NCI-H2081 treated with DMSO at 0.1 percent for 48 hours (cell line): Measurements from ENCODE around the gene SRCAP.
"Not testable (repeated sequence)": the region's sequence is repeated elsewhere in the genome, so short reads cannot be mapped to it uniquely, and the experiment has no call there.

Experiments used
- DNase-seq: peaks from one replicate; lab custom pipeline; 2025; lab: John Stamatoyannopoulos, UW

The SRCAP gene

DNA sequence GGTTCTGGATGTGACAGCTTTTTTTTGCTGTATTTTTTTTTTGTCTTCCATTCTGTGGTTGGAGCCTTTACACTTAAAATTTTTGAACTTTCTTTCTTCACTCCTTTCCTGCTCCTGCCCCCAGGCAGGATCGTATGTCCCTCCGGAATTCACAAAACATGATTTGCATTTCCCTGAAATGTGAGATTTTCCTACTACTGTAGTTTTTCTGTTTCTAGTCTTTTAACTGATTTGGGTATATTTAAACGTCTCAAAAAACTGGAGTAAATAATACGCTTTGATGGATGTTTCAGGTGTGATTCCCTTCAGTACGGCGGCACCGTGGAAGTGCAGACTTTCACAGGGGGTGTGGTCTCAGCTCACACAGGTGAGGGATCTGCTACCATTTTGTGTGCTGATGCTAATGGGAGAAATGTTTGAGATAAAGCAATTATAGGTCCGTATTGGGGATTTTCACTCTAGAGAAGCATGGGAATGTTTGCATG lies 686 bp downstream of the SRCAP start:
- DNase-seq = no peak

DNA sequence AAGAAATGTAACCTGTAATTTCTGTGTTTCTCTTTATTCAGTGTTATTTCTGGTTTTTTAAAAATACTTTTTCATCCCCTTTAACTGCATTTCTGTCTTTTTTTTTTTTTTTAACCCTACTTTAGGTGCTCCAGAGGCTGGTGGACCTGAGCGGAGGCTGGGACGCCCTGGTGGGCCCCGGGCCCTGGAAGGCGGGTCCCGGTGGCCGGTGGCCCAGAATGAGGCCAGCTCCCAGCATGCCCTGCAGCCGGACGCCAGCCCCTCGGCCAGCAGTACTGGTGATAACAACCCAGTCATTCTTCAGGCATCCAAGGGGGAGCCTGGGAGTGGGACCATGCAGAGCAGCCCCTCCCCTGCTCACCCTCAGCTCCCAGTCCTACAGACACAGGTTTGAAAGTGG lies 1.5 kb downstream of the SRCAP start:
- DNase-seq = no peak

DNA sequence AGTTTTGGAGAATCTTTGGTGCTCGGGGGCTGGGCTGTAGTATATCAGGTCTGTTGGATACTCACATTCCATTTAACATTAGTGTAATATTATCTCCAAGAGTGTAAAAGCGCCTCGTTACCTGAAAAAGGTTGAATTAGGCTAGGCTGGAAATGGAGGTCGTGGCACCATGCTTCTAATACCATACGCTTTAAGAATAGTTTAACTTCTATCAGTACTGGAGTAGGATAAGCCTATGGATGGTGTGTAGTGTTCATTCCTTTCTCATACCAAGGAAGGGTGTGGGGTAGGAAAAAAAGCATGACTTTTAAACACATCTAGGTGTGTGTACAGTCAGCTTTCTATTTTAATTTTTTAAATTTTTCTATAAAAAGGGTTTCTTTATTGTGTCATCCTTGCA lies 2.0 kb downstream of the SRCAP start:
- DNase-seq = no peak

DNA sequence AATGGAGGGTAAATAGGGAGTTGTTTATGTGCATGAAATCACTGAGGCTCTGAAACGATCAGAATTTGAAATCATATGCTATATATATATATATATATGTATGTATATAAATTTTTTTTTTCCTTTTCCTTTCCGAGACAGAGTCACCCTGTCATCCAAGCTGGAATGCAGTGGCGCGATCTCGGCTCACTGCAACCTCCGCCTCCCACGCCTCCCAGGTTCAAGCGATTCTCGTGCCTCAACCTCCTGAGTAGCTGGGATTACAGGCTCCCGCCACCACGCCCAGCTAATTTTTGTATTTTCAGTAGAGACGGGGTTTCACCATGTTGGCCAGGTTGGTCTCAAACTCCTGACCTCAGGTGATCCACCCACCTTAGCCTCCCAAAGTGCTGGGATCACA lies 4.1 kb downstream of the SRCAP start:
- DNase-seq = not testable (repeated sequence)

DNA sequence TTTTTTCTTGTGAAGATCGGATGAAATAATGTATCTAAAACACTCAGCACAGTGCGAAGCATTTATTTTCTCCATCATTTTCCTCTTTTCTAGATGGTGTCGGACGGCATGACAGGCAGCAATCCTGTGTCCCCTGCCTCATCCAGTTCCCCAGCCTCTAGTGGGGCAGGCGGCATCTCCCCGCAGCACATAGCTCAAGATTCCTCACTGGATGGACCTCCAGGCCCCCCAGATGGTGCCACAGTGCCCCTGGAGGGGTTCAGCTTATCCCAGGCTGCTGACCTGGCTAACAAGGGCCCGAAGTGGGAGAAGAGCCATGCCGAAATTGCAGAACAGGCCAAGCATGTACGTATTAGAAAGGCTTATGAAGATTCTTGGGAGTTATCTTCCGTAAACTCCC lies 5.0 kb downstream of the SRCAP start:
- DNase-seq = no peak

DNA sequence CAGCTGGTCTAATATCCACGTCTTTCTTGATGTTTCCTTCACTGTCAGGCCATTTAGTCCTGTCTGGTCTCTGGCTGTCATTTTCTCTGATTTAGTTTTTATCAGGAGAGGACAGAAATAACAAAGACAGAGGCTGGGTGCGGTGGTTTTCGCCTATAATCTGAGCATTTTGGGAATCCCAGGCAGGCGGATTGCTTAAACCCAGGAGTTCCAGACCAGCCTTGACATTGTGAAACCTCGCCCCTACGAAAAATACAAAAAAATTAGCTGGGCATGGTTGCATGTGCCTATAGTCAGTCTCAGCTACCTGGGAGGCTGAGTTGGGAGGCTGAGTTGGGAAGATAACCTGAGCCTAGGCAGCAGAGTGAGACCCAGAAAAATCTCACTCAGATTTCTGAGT lies 7.1 kb downstream of the SRCAP start:
- DNase-seq = no peak

DNA sequence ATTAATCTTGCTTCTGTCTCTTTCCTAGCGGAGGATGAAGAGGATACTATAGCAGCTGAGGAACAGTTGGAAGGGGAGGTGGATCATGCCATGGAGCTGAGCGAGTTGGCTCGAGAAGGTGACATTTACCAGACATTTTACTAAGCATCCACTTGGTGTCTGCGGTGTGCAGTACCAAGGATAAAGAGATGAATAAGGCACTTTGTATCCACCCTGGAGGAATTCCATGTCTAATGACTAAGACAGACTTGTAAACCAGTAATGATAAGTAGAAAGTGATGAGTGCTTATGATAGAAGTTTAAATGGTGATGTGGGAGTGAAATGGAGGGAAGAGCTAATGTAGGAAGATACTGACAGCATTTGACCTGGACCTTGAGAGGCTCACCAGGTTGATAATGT lies 12.0 kb downstream of the SRCAP start:
- no peak for DNase-seq

DNA sequence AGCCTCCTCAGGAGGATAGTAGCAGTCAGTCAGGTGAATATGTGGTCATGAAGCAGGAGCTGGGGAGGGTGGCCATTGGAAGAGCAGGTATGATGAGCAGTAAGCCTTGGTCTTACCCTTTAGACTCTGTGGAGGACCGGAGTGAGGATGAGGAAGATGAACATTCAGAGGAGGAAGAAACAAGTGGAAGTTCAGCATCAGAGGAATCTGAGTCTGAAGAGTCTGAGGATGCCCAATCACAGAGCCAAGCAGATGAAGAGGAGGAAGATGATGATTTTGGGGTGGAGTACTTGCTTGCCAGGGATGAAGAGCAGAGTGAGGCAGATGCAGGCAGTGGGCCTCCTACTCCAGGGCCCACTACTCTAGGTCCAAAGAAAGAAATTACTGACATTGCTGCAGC lies 12.7 kb downstream of the SRCAP start:
- DNase-seq = no peak

DNA sequence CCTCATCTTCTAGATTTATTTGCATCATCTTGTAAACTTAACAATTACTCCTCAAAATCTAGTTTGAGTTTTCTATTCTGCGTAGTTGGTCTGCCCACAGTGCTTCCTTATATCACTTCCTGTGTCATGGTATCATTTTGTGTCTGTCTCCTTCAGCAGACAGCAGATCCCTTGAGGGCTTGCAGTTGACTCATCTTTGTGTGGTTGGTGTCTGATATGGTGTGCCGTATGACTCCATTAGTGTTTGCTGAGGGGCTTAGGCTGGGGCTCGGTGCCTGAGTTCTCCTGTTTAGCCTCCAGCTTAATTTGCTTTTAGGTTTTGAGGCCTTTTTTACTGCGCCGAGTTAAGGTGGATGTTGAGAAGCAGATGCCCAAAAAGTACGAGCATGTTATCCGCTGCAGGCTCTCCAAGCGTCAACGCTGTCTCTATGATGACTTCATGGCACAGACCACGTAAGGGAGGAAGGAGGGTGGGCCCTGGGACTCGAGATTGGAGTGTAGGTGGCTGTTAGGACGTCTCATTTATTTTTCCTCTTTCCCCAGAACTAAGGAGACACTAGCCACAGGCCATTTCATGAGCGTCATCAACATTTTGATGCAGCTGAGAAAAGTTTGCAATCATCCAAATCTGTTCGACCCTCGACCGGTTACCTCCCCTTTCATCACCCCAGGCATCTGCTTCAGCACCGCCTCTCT lies 16.9 kb downstream of the SRCAP start:
- no peak for DNase-seq

DNA sequence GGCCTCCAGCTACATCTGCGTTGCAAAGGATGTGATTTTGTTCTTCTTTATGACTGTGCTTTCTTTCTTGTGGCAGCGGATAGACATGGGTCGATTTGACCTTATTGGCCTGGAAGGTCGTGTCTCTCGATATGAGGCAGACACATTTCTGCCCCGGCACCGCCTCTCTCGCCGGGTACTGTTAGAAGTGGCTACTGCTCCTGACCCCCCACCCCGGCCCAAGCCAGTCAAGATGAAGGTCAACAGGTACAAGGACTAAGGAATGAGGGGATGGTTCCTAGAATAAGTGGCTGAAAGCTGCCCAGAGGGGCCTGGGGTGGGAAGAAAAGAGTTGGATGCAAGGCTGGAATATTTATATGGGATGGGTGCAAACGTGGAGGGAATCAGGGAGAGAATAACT lies 21.1 kb downstream of the SRCAP start:
- DNase-seq = no peak

DNA sequence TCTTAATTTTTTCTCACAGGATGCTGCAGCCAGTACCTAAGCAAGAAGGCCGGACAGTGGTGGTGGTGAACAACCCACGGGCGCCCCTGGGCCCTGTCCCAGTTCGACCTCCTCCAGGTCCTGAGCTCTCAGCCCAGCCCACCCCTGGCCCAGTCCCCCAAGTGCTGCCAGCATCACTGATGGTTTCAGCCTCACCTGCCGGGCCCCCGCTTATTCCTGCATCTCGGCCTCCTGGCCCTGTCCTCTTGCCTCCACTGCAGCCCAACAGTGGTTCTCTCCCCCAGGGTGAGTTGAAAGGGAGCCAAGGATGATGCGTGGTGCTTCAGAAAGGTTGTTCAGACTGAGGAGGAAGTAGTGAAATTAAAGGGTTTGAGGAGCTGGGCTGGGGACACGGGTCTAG lies 21.7 kb downstream of the SRCAP start:
- DNase-seq = no peak

DNA sequence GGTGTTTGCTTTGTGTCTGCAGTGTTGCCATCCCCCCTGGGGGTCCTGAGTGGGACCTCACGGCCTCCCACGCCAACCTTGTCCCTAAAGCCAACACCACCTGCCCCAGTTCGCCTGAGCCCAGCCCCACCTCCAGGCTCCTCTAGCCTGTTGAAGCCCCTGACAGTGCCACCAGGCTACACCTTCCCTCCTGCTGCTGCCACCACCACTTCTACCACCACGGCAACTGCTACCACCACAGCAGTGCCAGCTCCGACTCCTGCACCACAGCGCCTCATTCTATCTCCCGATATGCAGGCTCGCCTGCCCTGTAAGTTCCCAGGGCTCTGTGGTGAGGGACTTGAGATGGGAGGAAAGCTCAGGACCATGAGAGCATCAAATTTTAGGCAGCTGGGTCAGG lies 22.2 kb downstream of the SRCAP start:
- DNase-seq = no peak

DNA sequence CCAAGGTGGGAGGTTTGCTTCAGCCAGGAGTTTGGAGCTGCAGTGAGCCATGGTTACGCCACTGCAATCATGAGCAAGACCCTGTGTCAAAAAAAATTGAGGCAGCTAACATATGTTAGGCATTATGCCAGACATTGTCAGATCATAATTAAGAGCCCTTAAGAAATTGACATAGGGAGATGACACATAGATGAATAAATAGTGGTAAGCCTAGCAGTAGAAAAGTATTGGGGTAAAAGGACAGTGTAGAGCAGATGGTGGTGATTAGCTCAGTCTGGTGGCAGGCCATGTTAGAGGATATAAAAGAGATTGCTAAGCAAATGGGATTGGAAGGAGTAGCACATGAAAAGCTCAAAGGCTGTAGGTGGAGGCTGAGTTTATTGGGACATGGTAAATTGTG lies 22.6 kb downstream of the SRCAP start:
- no peak for DNase-seq

DNA sequence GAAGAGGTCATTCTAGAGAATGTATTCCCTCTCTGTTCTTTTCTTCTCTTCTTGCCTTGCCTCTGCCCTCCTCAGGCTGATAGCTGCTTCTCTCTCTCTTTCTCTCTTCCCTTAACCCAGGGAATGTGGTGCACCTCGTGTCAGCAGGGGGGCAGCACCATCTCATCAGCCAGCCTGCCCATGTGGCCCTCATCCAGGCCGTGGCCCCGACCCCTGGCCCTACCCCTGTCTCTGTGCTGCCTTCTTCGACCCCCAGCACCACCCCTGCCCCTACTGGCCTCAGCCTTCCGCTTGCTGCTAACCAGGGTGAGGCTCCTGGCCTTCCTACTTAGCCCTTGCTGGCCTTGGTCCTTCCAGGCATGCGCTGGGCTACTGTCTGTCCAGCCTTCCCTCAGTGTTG lies 23.5 kb downstream of the SRCAP start:
- DNase-seq = no peak

DNA sequence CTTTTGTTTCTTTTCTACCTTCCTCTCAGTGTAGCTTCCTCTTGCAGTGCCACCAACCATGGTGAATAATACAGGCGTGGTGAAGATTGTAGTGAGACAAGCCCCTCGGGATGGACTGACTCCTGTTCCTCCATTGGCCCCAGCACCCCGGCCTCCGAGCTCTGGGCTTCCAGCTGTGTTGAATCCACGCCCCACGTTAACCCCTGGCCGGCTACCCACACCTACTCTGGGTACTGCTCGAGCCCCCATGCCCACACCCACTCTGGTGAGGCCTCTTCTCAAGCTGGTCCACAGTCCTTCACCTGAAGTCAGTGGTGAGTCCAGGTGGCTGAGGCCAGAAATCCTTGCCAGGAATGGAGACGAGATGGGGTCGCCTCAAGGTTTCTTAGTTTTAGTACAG lies 23.9 kb downstream of the SRCAP start:
- no peak for DNase-seq

DNA sequence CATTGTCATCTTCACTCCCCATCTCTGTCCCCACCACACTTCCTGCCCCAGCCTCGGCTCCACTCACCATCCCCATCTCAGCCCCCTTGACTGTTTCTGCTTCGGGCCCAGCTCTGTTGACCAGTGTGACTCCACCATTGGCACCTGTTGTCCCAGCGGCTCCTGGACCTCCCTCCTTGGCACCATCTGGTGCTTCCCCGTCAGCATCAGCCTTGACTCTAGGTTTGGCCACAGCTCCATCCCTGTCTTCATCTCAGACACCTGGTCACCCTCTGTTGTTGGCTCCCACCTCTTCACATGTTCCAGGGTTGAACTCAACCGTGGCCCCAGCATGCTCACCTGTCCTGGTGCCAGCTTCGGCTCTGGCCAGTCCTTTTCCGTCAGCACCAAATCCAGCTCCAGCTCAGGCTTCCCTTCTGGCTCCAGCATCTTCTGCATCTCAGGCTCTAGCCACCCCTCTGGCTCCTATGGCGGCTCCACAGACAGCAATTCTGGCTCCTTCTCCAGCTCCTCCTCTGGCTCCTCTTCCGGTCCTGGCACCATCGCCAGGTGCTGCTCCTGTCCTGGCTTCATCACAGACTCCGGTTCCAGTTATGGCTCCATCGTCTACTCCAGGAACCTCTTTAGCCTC lies 24.9 kb downstream of the SRCAP start:
- DNase-seq = no peak

DNA sequence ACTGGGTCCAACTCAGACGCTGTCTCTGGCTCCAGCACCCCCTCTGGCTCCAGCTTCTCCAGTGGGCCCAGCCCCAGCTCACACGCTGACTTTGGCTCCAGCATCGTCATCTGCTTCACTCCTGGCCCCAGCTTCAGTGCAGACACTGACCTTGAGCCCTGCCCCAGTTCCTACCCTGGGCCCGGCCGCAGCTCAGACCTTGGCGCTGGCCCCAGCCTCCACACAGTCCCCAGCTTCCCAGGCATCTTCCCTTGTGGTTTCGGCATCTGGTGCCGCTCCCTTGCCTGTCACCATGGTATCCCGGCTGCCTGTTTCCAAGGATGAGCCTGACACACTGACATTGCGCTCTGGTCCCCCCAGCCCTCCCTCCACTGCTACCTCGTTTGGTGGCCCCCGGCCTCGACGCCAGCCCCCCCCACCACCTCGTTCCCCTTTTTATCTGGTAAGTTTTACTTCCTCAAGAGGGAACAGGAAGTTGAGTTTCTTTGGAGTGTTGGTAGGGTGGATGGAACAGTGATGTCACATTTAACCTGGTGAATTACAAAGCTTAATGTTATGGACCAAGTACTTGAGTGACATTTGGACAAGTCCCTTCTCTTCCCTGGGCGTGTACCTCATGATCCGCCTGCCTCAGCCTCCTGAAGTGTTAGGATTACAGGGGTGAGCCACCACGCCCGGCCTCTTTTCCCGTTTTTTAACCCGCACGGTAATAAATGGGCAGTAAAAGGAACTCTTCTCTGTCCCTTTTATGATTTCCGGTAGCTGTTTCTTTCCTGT lies 25.9 kb downstream of the SRCAP start:
- no peak for DNase-seq

DNA sequence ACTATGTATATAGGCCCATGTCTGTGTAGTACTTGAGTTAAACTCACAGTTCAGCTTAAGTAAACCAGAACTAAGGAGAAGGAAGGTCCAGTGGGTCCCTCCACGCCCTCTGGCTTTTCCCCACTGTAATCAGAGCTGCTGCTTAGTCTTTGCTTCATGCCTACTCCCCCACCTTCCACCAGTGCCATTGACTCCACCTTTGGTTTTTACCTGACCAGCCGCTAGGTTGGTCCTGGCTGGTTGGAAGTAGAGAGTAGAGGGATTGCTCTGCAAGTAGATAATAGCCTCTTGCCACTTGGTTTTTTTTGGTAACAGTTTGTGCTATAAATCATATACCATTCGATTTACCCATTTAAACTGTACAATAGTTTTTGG lies 26.4 kb downstream of the SRCAP start:
- no peak for DNase-seq

DNA sequence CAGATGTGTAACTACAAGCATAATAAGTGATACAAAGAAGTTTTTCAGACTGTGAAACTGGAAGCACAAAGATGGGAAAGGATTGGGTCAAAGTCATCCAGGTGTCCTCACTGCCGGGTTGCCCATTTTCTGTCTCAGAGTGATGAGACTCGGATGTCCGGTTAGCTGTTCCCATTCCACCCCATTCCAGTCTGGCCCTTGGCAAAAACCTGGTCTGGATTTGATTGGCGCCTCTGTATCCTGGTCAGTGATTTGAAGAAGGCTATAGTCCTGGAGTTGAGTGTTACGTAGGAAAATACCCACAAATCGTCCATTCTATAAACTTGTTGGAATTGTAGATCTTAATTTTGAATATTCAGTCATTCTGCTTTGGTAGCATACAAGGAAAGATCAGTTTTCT lies 29.4 kb downstream of the SRCAP start:
- DNase-seq = no peak

DNA sequence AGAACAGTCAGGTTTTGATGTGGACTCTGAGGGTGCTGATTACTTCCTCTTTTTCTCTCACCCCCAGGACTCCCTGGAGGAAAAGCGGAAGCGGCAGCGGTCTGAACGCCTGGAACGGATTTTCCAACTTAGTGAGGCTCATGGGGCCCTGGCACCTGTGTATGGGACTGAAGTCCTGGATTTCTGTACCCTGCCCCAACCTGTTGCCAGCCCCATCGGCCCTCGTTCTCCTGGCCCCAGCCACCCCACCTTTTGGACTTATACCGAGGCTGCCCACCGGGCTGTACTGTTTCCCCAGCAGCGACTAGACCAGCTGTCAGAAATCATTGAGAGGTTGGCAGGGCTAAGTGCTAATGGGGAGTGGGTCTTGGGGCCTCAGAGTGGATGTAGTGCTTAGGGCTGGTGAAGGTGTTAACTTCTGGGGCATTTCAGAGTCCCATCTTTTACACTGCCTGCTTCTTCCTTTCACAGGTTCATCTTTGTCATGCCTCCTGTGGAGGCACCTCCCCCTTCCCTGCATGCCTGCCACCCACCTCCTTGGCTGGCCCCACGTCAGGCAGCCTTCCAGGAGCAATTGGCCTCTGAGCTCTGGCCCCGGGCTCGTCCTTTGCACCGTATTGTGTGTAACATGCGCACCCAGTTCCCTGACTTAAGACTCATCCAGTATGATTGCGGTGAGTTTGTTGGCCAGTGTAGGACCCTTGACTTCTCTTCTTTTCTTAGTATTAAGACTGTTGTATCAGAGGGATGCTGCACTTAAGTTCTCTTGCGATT lies 30.1 kb downstream of the SRCAP start:
- no peak for DNase-seq

DNA sequence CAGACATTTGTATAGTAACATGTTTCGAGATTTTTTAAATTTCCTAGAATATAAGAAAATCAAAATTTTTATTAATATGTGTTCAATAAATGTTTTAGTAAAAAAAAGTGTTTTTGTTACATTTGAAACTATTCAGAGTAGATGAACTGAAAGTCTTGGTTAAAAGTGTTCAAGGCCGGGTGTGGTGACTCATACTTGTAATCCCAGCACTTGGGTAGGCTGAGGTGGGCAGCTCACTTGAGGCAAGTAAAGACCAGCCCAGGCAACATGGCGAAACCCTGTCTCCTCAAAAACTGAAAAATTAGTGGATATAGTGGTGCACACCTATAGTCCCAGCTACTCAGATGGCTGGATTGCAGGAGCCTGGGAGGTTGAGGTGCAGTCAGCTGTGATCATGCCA lies 32.4 kb downstream of the SRCAP start:
- no peak for DNase-seq

DNA sequence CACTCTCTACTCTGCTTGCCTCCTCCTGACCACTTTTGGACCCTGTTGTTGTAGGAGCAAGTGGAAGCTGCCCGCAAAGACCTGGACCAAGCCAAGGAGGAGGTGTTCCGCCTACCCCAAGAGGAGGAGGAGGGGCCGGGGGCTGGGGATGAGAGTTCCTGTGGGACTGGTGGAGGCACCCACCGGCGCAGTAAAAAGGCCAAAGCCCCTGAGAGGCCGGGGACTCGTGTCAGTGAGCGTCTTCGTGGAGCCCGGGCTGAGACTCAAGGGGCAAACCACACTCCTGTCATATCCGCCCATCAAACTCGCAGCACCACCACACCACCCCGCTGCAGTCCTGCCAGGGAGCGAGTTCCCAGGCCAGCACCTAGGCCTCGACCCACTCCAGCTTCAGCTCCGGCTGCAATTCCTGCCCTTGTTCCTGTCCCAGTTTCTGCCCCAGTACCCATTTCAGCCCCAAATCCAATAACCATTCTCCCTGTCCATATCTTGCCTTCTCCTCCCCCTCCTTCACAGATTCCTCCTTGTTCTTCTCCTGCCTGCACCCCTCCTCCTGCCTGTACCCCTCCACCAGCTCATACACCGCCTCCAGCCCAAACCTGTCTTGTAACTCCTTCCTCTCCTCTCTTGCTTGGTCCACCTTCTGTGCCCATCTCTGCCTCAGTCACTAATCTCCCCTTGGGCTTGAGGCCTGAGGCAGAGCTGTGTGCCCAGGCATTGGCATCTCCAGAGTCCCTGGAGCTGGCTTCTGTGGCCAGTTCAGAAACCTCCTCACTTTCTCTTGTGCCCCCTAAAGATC lies 38.2 kb downstream of the SRCAP start:
- DNase-seq = no peak
